D721Med (cell line): Measurements from ENCODE around the gene IDS.
"Not testable (repeated sequence)": the region's sequence is repeated elsewhere in the genome, so short reads cannot be mapped to it uniquely, and the experiment has no call there.

Experiments
- DNase-seq: peaks from one replicate; pipeline ENCODE4 v3.0.0; 2011; ENCODE audit warnings: low spot score; ENCODE audit not compliant: insufficient read length
- FAIRE-seq: peaks from 2 replicates; lab custom pipeline; 2011; peaks lifted over from hg19 to GRCh38; lab: Jason Lieb, UNC
- CTCF ChIP-seq: IDR thresholded peaks from 2 replicates; pipeline ENCODE4 v1.5.1; 2012; ENCODE audit warnings: mild to moderate bottlenecking, control low read depth; ENCODE audit not compliant: insufficient read depth; ENCODE audit errors: missing control alignments

The IDS gene

GRCh38 chrX:149508467-149508866 lies 3.4 kb upstream of the IDS start:
- TF ChIP-seq CTCF = no peak
- FAIRE-seq (no peak), DNase-seq (no peak)

GRCh38 chrX:149506349-149506748 lies 1.2 kb upstream of the IDS start:
- FAIRE-seq = no peak
- TF ChIP-seq CTCF = no peak

GRCh38 chrX:149505671-149506070 lies 565 bp upstream of the IDS start:
- no peak for FAIRE-seq
- TF ChIP-seq CTCF = no peak

More at GRCh38 chrX:149506349-149506748, 1.2 kb upstream of the IDS start:
- DNase-seq = no peak

GRCh38 chrX:149504226-149504914 lies 736 bp downstream of the IDS start:
- DNase-seq = no peak
- no peak for FAIRE-seq
- TF ChIP-seq CTCF = peak; percentile 26

More at GRCh38 chrX:149505671-149506070, 565 bp upstream of the IDS start:
- no peak for DNase-seq

- FAIRE-seq = peak; percentile 58
- not testable (repeated sequence) for DNase-seq
Measured at GRCh38 chrX:149503446-149503845, 1.7 kb downstream of the IDS start.

- peak; percentile 68 for FAIRE-seq
- DNase-seq = not testable (repeated sequence)
Measured at GRCh38 chrX:149502923-149503322, 2.2 kb downstream of the IDS start.

- no peak for DNase-seq
- FAIRE-seq = no peak
- no peak for TF ChIP-seq CTCF
Measured at GRCh38 chrX:149499766-149500165, 5.3 kb downstream of the IDS start.

- FAIRE-seq = no peak
- DNase-seq = no peak
- TF ChIP-seq CTCF = no peak
Measured at GRCh38 chrX:149498767-149499166, 6.3 kb downstream of the IDS start.
